OCI-LY7 (cell line): ENCODE measurements around the gene BICDL2. TPM values are rescaled to one million over a fixed set of nuclear protein-coding genes. Genes with fewer than 3 reads are reported as not detected.

Experiments used
- BruUV-seq: library from RNA; stranded (reverse); fragments of 400-500 nt; replicated peaks from 2 replicates; lab custom pipeline; 2021; lab: Mats Ljungman, UMichigan
- CTCF ChIA-PET: fragments of 300-600 bp; sonication (Branson Sonifier 250); formaldehyde crosslinking; loops from one replicate; lab custom pipeline; 2022; ENCODE audit warnings: antibody characterized with exemption; ENCODE audit not compliant: unreplicated experiment; lab: Charles Lee
- POLR2A ChIA-PET: fragments of 300-600 bp; sonication (Branson Sonifier 250); formaldehyde crosslinking; loops from one replicate; lab custom pipeline; 2022; ENCODE audit warnings: antibody characterized with exemption; lab: Charles Lee
- DNase-seq: peaks from one replicate; pipeline ENCODE4 v3.0.0-alpha.2; 2015; ENCODE audit warnings: low spot score
- H2AFZ ChIP-seq: fragments of 200-600 bp; sonication (generic), shearing (Covaris generic); 2 replicates; pipeline ENCODE4 v1.6.1; 2014; ENCODE audit warnings: mild to moderate bottlenecking, antibody characterized with exemption, low read length, moderate library complexity
- H3K27ac ChIP-seq: fragments of 200-600 bp; sonication (generic); 2 replicates; pipeline ENCODE4 v1.5.1; 2014; ENCODE audit warnings: mixed run types, low read depth, mild to moderate bottlenecking, moderate library complexity, low read length, inconsistent platforms; ENCODE audit not compliant: poor library complexity, severe bottlenecking
- H3K36me3 ChIP-seq: fragments of 200-600 bp; sonication (generic); 2 replicates; pipeline ENCODE4 v1.6.1; 2014; ENCODE audit warnings: mild to moderate bottlenecking, antibody characterized with exemption, low read length, moderate library complexity, mixed read lengths; ENCODE audit not compliant: insufficient read depth
- H3K4me1 ChIP-seq: fragments of 200-600 bp; sonication (generic); 2 replicates; pipeline ENCODE4 v1.5.1; 2014; ENCODE audit warnings: mild to moderate bottlenecking, low read length; ENCODE audit not compliant: insufficient read depth, poor library complexity, severe bottlenecking
- H3K4me2 ChIP-seq: fragments of 200-600 bp; sonication (generic); 2 replicates; pipeline ENCODE4 v1.6.1; 2014; ENCODE audit warnings: mild to moderate bottlenecking, low read length
- H3K4me3 ChIP-seq: fragments of 200-600 bp; sonication (generic); 2 replicates; pipeline ENCODE4 v1.5.1; 2014; ENCODE audit warnings: mild to moderate bottlenecking, low read depth, low read length; ENCODE audit not compliant: poor library complexity, severe bottlenecking
- H3K79me2 ChIP-seq: fragments of 200-600 bp; sonication (generic); 2 replicates; pipeline ENCODE4 v1.6.1; 2016; ENCODE audit warnings: low read depth, mild to moderate bottlenecking, low read length, moderate library complexity, mixed read lengths; ENCODE audit not compliant: insufficient read depth
- H3K9me2 ChIP-seq: fragments of 200-600 bp; sonication (generic); 2 replicates; pipeline ENCODE4 v1.6.1; 2016; ENCODE audit warnings: mild to moderate bottlenecking, low read length, mixed read lengths; ENCODE audit not compliant: insufficient read depth
- H3K9me3 ChIP-seq: fragments of 200-600 bp; sonication (generic); 2 replicates; pipeline ENCODE4 v1.6.1; 2014; ENCODE audit warnings: mild to moderate bottlenecking, mixed run types, low read length, mixed read lengths
- H4K20me1 ChIP-seq: fragments of 200-600 bp; sonication (generic); 2 replicates; pipeline ENCODE4 v1.6.1; 2014; ENCODE audit warnings: mild to moderate bottlenecking, antibody characterized with exemption, low read length, moderate library complexity, mixed read lengths; ENCODE audit not compliant: insufficient read depth
- EZH2phosphoT487 ChIP-seq: fragments of 200-600 bp; sonication (generic); IDR thresholded peaks from 2 replicates; pipeline ENCODE4 v1.6.1; 2018; ENCODE audit warnings: low read depth, borderline replicate concordance, mild to moderate bottlenecking, mixed run types, antibody characterized with exemption, low read length, moderate library complexity, mixed read lengths
- intact Hi-C: fragments of 100-400 bp; cut with micrococcal nuclease; formaldehyde crosslinking; loops from one replicate; pipeline ENCODE4 v1.10.0; 2022; ENCODE audit not compliant: unreplicated experiment
- total RNA-seq, 2 experiments: library from RNA; depleted of rRNA in 1 of 2; stranded (reverse); fragments of >200 nt in 1 of 2; shearing (Covaris generic) in 1 of 2; gene quantifications; 2 replicates each; pipeline ENCODE4 v1.2.3, GENCODE V29; 2014 to 2022
- TF ChIP-seq, protein P1 (sequence below): fragments of 200-600 bp; sonication (generic); conservative IDR thresholded peaks from 2 replicates; pipeline ENCODE4 v1.5.1; 2014; ENCODE audit warnings: mild to moderate bottlenecking, antibody characterized with exemption, low read length, moderate library complexity, mixed read lengths

BICDL2 gene
- total RNA-seq, 2 experiments from 2014 or later, result not detected

DNA sequence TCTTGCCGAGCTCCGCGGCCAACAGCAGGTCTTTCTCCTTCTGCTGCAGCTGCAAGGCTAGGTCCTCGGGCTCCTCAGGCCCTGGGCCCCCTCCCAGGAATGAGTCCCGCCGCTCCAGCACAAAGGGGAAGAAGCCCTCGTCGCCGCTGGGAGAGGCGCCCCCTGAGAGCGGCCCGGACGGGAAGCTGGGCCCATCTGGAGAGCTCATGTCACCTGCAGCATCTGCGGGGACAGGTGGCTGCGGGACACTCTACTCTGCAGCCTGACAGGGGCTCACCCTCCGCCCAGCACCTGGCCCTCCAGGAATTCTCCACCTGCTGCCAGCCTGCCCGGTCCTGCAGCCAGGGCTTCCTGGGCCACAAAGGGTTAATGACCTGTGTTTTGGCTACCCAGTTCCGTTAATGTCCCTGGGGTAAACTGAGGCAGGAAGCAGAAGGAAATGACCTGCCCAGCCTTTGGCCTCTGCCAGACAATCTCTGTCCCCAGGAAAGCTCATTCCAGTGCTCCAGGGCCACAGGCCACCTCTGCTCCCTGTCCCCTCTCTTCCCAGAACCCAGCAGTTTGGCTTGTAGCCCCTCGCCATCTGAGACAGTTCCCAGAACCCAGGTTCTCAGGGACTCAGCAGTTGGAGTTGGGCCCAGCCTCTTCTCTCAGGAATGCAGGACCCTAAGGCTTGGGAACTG, 1.3 kb downstream of the BICDL2 start:
- intact Hi-C loops, result no loop called here
- TF ChIP-seq EZH2phosphoT487, result no peak
- TF ChIP-seq, protein P1, sequence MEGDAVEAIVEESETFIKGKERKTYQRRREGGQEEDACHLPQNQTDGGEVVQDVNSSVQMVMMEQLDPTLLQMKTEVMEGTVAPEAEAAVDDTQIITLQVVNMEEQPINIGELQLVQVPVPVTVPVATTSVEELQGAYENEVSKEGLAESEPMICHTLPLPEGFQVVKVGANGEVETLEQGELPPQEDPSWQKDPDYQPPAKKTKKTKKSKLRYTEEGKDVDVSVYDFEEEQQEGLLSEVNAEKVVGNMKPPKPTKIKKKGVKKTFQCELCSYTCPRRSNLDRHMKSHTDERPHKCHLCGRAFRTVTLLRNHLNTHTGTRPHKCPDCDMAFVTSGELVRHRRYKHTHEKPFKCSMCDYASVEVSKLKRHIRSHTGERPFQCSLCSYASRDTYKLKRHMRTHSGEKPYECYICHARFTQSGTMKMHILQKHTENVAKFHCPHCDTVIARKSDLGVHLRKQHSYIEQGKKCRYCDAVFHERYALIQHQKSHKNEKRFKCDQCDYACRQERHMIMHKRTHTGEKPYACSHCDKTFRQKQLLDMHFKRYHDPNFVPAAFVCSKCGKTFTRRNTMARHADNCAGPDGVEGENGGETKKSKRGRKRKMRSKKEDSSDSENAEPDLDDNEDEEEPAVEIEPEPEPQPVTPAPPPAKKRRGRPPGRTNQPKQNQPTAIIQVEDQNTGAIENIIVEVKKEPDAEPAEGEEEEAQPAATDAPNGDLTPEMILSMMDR, result no peak
- no peaks in the 10 kb centered on the region for H3K79me2 ChIP-seq
- H3K36me3 ChIP-seq, result no peaks in the 10 kb centered on the region
- BruUV-seq, result no TSS peak
- no peak overlapping the region for H3K4me2 ChIP-seq
- H3K27ac ChIP-seq, result no peak overlapping the region
- no peak for DNase-seq
- no peak overlapping the region for H3K4me3 ChIP-seq
- H3K9me2 ChIP-seq, result no peaks in the 10 kb centered on the region
- ChIA-PET CTCF (no interaction called here), POLR2A (interaction anchor here (0.6 kb wide), 1 partner anchor 12 kb away, joined by 3 read pairs; the partner anchor contains the start of genes HCFC1R1 and THOC6)
- no peaks in the 10 kb centered on the region for H3K4me1 ChIP-seq
- H4K20me1 ChIP-seq, result no peaks in the 10 kb centered on the region
- no peaks in the 10 kb centered on the region for H3K9me3 ChIP-seq
- no peak overlapping the region for H2AFZ ChIP-seq

DNA sequence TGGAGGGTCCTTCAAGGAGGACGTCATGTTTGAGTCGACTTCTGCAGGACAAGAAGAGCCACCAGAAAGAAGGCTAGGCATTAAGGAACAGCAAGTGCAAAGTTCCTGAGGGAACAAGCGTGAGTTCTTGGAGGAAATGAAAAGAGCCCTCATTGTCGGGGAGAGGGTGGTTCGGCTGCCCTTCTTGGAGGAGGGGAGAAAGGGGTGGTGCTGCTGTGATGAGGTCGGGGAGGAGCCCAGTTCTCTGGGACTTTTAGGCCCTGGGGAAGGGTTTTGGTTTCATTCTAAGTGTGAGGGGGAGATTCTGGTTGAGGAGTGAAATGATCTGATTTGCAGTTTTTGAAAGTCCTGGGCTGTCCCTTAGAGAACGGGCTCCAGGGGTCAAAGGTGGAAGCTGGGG, 4.1 kb downstream of the BICDL2 start:
- POLR2A ChIA-PET, result no interaction called here
- intact Hi-C loops, result no loop called here

More for the DNA sequence above, 4.1 kb downstream of the BICDL2 start:
- no peaks in the 10 kb centered on the region; the same call in 1 of the 2 replicates for H4K20me1 ChIP-seq
- peaks cover 10% of the 10 kb centered on the region for H3K4me1 ChIP-seq
- no peaks in the 10 kb centered on the region for H3K79me2 ChIP-seq
- TF ChIP-seq, protein P1, result no peak
- no peak for TF ChIP-seq EZH2phosphoT487
- no TSS peak for BruUV-seq
- H3K9me3 ChIP-seq, result no peaks in the 10 kb centered on the region
- no peak overlapping the region for H3K4me2 ChIP-seq
- no peak overlapping the region for H2AFZ ChIP-seq
- DNase-seq, result no peak
- peaks cover 3% of the 10 kb centered on the region; the same call in 1 of the 2 replicates for H3K36me3 ChIP-seq
- no peaks in the 10 kb centered on the region for H3K9me2 ChIP-seq
- no peak overlapping the region for H3K4me3 ChIP-seq
- CTCF ChIA-PET, result no interaction called here
- H3K27ac ChIP-seq, result no peak overlapping the region
